ENCODE measurements around the gene NSMCE3. TPM values are rescaled to one million over a fixed set of nuclear protein-coding genes. Genes with fewer than 3 reads are reported as not detected.

Gene NSMCE3
- total RNA-seq, 1 donor from 2014 or later: 16.1 TPM

- no peak for DNase-seq (ENCODE audit: low spot score)
- Histone ChIP-seq H3F3A (ENCODE audit: low read depth) (no peaks in the 10 kb centered on the region), H3K4me2 (no peak overlapping the region), H3K4me1 (peaks cover 3% of the 10 kb centered on the region), H3K36me3 (no peaks in the 10 kb centered on the region), H4K20me1 (ENCODE audit: low read depth) (no peaks in the 10 kb centered on the region), H3K27me3 (no peaks in the 10 kb centered on the region), H3K79me2 (ENCODE audit: low read depth) (no peaks in the 10 kb centered on the region), H2AFZ (replicated peaks) (no peak overlapping the region), H3K27ac (no peak overlapping the region), H3K9me3 (ENCODE audit: low read depth) (no peaks in the 10 kb centered on the region), H3K4me3 (no peak overlapping the region), H3K9ac (no peak overlapping the region)
- H3K27me3 Mint-ChIP-seq (ENCODE audit: insufficient read depth, low read depth): peaks cover 4% of the 10 kb centered on the region
- H3K27ac Mint-ChIP-seq: no peak overlapping the region
- H3K36me3 Mint-ChIP-seq: no peaks in the 10 kb centered on the region
- no peaks in the 10 kb centered on the region for H3K9me3 Mint-ChIP-seq
- no peak for TF ChIP-seq CTCF (IDR thresholded peaks at IDR 0.05)
- no peak for TF ChIP-seq EZH2 (IDR thresholded peaks at IDR 0.05)
- TF ChIP-seq EZH2phosphoT487 (IDR thresholded peaks at IDR 0.05): no peak
- H3K4me1 Mint-ChIP-seq: peaks cover 17% of the 10 kb centered on the region
- no peak overlapping the region for H3K4me3 Mint-ChIP-seq
These were observed 5.3 kb upstream of the NSMCE3 start for GRCh38 chr15:29274946-29275345.

GRCh38 chr15:29272219-29272618, 2.6 kb upstream of the NSMCE3 start:
- Histone ChIP-seq H3K79me2 (ENCODE audit: low read depth) (peaks cover 21% of the 10 kb centered on the region), H4K20me1 (ENCODE audit: low read depth) (peaks cover 15% of the 10 kb centered on the region), H2AFZ (replicated peaks) (no peak overlapping the region), H3K9ac (no peak overlapping the region), H3K4me1 (peaks cover 12% of the 10 kb centered on the region), H3K4me2 (no peak overlapping the region), H3K4me3 (no peak overlapping the region), H3K36me3 (no peaks in the 10 kb centered on the region), H3K9me3 (ENCODE audit: low read depth) (no peaks in the 10 kb centered on the region), H3K27ac (no peak overlapping the region), H3F3A (ENCODE audit: low read depth) (no peaks in the 10 kb centered on the region), H3K27me3 (no peaks in the 10 kb centered on the region)
- no peak for DNase-seq (ENCODE audit: low spot score)
- H3K4me3 Mint-ChIP-seq: no peak overlapping the region
- TF ChIP-seq CTCF (IDR thresholded peaks at IDR 0.05): no peak
- no peak for TF ChIP-seq EZH2 (IDR thresholded peaks at IDR 0.05)
- no peak for TF ChIP-seq EZH2phosphoT487 (IDR thresholded peaks at IDR 0.05)
- no peaks in the 10 kb centered on the region for H3K36me3 Mint-ChIP-seq
- no peaks in the 10 kb centered on the region for H3K9me3 Mint-ChIP-seq
- no peak overlapping the region for H3K27ac Mint-ChIP-seq
- peaks cover 27% of the 10 kb centered on the region for H3K4me1 Mint-ChIP-seq
- H3K27me3 Mint-ChIP-seq (ENCODE audit: insufficient read depth, low read depth): peaks cover 2% of the 10 kb centered on the region

GRCh38 chr15:29270976-29271375, 1.4 kb upstream of the NSMCE3 start:
- H2AFZ ChIP-seq (replicated peaks): no peak overlapping the region
- no peaks in the 10 kb centered on the region for H3K36me3 ChIP-seq
- no peaks in the 10 kb centered on the region for H3K9me3 ChIP-seq (ENCODE audit: low read depth)
- H3K36me3 Mint-ChIP-seq: no peaks in the 10 kb centered on the region
- TF ChIP-seq CTCF (IDR thresholded peaks at IDR 0.05) (no peak), EZH2phosphoT487 (IDR thresholded peaks at IDR 0.05) (no peak), EZH2 (IDR thresholded peaks at IDR 0.05) (no peak)
- H3K79me2 ChIP-seq (ENCODE audit: low read depth): peaks cover 29% of the 10 kb centered on the region
- H3K4me3 ChIP-seq: no peak overlapping the region
- peaks cover 2% of the 10 kb centered on the region for H3K27me3 Mint-ChIP-seq (ENCODE audit: insufficient read depth, low read depth)
- H3K4me1 ChIP-seq: peaks cover 16% of the 10 kb centered on the region
- no peak overlapping the region for H3K27ac Mint-ChIP-seq
- H4K20me1 ChIP-seq (ENCODE audit: low read depth): peaks cover 25% of the 10 kb centered on the region
- no peak overlapping the region for H3K9ac ChIP-seq
- no peak for DNase-seq (ENCODE audit: low spot score)
- H3F3A ChIP-seq (ENCODE audit: low read depth): no peaks in the 10 kb centered on the region
- no peaks in the 10 kb centered on the region for H3K9me3 Mint-ChIP-seq
- H3K27ac ChIP-seq: no peak overlapping the region
- H3K27me3 ChIP-seq: no peaks in the 10 kb centered on the region
- peaks cover 35% of the 10 kb centered on the region for H3K4me1 Mint-ChIP-seq
- no peak overlapping the region for H3K4me2 ChIP-seq
- H3K4me3 Mint-ChIP-seq: no peak overlapping the region

All from neural progenitor cell (in vitro differentiated cells).